ENCODE results near the gene SEMA4C.

Gene SEMA4C

DNA sequence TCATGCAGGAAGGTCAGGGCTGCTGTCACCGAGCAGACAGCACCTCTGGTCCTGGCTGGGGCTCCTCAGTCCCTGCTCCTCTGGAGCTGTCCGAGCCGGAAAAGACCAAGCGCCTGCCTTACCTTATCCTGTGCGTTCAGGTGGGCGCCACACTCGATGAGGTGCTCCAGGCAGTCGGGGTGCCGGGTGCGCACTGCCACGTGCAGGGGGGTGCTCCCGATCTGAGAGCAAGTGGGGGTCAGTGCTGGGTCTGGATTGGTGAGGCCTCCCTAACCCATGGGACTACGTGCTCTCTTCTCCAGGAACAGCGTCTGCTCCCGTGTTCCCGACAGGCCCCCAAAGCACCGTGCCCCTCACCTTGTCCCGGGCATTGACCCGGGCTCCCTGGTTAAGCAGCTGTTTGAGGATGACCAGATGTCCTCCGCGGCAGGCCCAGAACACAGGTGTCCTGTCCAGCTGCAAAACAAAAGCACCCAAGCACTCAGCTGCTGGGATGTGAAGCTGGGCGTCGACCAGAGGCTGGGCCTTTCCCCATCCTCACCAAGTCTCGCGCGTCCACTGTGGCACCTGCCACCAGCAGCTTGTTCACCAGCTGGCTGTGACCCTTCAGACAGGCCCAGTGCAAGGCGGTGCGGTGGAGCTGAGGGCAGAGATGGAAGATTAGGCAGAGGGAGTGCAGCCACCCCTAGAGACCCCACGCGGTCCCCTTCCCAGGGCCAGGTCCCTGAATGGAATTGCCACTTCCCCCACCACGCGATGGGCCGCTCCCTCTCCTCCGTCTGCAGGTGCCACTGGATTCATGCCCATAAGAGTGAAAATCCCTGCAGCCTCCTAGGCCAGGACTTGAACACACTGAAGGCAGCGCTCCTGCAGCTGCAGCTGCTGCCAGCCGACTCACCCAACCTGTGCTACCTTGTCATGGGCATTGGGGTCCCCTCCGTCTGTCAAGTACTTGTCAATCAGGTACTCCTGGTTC lies 29.7 kb downstream of the SEMA4C start:
- Histone ChIP-seq H3K27ac (no peak overlapping the region), H3K4me3 (no peak overlapping the region)
- DNase-seq (ENCODE audit: low spot score) = no peak

DNA sequence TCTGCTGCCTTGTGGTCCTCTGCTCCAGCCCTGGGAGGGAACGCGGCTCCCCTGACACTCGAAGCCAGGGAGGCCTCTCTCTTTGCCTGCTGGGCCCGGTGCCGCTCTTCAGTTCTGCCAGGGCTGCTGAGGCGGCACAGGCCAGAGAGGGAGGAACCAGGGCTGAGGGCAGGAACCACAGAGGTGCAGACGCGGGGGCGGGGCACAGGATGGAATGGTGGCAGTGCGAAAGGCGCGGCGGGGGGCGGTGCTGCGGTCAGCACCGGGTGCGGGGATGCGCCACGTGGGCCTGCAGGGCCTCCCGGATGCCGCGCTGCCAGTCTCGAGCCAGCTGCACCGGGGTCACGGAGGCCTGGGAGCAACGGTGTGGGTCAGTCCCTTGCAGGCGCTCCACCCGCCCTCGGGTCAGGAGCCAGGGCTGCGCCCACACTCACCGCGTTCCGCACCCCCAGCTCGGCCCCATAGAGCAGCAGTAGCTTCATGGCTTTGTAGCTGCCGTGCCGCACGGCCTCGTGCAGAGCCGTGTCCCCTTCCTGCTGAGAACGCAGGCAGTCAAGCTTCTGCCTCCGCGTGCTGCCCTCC lies 30.5 kb downstream of the SEMA4C start:
- no peak for TF ChIP-seq CTCF (IDR thresholded peaks at IDR 0.05)
- Histone ChIP-seq H3K27ac (no peak overlapping the region), H3K4me3 (no peak overlapping the region)
- DNase-seq (ENCODE audit: low spot score) = peak; percentile 62

More for the DNA sequence above, 29.7 kb downstream of the SEMA4C start:
- TF ChIP-seq CTCF (IDR thresholded peaks at IDR 0.05) = no peak

DNA sequence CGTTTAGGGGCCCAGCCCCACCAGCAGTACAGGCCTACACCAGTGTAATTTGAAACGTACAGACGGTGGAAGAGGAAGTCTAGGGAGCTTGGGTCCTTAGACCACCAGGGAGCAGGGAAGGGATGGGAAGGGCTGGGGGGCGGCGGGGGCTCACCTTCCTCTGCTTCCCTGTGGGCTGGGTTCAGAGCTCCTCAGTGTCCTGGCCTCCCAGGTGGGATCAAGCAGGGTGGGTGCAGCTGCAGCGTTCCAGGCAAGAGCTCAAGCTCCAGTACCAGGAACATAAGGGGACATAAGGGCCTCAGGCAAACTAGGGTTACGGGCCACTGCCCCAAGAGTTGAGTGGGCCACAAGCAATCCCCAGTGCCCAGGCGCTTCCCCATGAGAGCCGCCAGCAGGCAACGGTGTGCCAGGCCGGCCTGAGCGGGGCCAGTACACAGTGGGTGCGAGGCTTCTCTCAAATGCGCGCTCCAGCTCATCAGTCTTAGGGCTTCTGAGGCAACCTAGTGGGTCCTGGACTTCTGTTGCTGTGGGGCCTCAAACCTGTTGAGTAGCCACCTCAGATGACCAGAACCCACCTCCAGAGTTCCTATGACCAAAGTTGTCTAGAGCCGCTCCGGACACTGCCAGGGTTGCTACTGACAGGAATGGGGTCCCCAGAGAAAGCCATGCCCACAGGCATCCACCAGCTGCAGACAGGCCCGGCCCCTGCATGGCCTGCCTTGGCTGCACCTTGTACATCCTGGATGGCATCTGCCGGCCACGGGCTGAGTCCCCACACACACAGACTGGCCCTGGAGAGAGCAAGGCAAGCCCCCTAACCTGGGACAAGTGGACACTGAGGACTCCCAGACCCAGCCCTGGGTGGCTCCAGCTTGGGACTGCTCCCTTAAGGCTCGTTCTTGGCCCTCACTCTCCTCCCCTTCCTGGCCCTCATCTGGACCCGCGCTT lies 31.3 kb downstream of the SEMA4C start:
- H3K4me3 ChIP-seq = no peak overlapping the region
- no peak for TF ChIP-seq CTCF (IDR thresholded peaks at IDR 0.05)
- H3K27ac ChIP-seq = no peak overlapping the region
- DNase-seq (ENCODE audit: low spot score) = peak; percentile 69

DNA sequence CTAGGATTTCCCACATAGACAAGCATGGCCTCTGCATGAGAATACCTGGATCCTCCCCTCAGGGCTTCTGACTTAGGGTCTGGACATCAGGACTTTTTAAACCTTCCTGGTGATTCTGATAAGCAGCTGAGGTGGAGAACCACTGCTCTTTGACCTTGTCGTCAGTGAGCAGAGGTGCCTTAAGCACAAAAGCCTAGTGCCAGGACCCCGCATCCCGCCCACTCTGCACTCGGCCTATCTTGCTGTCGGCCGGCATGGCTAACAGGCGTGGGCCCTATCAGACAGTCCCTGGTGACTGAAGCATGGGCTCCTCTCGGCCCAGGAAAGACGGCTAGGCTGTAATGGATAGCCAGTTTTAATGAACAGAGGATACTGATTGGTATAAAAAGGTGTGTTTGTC lies 32.3 kb downstream of the SEMA4C start:
- TF ChIP-seq CTCF (IDR thresholded peaks at IDR 0.05) = no peak
- H3K27ac ChIP-seq = no peak overlapping the region

DNA sequence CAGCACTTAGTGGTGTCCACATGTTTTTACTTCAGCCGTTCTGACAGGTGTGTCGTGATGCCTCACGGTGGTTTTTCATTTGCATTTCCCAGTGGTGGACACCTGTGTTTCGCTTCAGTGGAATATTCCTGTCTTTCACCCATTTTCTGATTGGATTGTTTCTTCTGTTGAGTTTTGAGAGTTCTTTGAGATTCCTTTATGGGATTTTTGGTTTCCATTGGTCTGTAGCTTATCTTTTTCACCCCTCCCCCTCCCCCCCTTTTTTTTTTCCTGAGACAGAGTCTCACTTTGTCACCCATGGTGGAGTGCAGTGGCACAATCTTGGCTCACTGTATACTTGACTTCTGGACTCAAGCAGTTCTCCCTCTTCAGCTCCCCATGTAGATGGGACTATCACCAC lies 34.0 kb downstream of the SEMA4C start:
- TF ChIP-seq CTCF (IDR thresholded peaks at IDR 0.05) = no peak
- no peak for DNase-seq (ENCODE audit: low spot score)
- H3K27ac ChIP-seq = no peak overlapping the region
- H3K4me3 ChIP-seq = no peak overlapping the region

More for the DNA sequence above, 32.3 kb downstream of the SEMA4C start:
- DNase-seq (ENCODE audit: low spot score) = no peak
- no peak overlapping the region for H3K4me3 ChIP-seq

- peak overlapping the region in 1 of 2 donors; percentile 29 for H3K27ac ChIP-seq
- H3K4me3 ChIP-seq = no peak overlapping the region
- DNase-seq (ENCODE audit: low spot score) = peak; percentile 74
- TF ChIP-seq CTCF (IDR thresholded peaks at IDR 0.05) = no peak
Observed at GRCh38 chr2:96832754-96833507, 36.9 kb downstream of the SEMA4C start.

Data from coronary artery (tissue), 2 donors.